IPS-18c (cell line): ENCODE results near the gene RFXANK.

Experiments used
- H3K4me3 ChIP-seq: 2 replicates; pipeline ENCODE4 v1.7.0; 2013; ENCODE audit warnings: low read depth, mild to moderate bottlenecking, low read length, moderate library complexity; ENCODE audit not compliant: insufficient read depth
- H3K9me3 ChIP-seq: one replicate; pipeline ENCODE4 v1.6.1; 2013; ENCODE audit warnings: mild to moderate bottlenecking, low read length, moderate library complexity; ENCODE audit not compliant: control insufficient read depth, insufficient read depth

RFXANK gene

GRCh38 chr19:19193926-19194325 is 1.9 kb downstream of the RFXANK start:
- H3K9me3 ChIP-seq, result no peaks in the 10 kb centered on the region
- H3K4me3 ChIP-seq, result no peak overlapping the region

- Histone ChIP-seq H3K9me3 (no peaks in the 10 kb centered on the region), H3K4me3 (peak overlapping the region; percentile 85)
Measured at GRCh38 chr19:19201697-19202630, 9.9 kb downstream of the RFXANK start.

GRCh38 chr19:19202707-19203011 is 10.6 kb downstream of the RFXANK start:
- H3K9me3 ChIP-seq, result no peaks in the 10 kb centered on the region
- peak overlapping the region; percentile 85 for H3K4me3 ChIP-seq

- H3K4me3 ChIP-seq, result peak within 1 kb of the TSS; percentile 85
- no peaks in the 10 kb centered on the region for H3K9me3 ChIP-seq
Measured at GRCh38 chr19:19203012-19203856, 11.2 kb downstream of the RFXANK start, which contains the start of gene NR2C2AP. TSS of gene NR2C2AP (minus strand) at chr19:19203414. CDS start at chr19:19203060, 354 bp downstream.

GRCh38 chr19:19204181-19204580 is 12.1 kb downstream of the RFXANK start:
- Histone ChIP-seq H3K4me3 (no peak overlapping the region), H3K9me3 (no peaks in the 10 kb centered on the region)

- no peaks in the 10 kb centered on the region for H3K9me3 ChIP-seq
- no peak overlapping the region for H3K4me3 ChIP-seq
Measured at GRCh38 chr19:19205416-19206410, 13.7 kb downstream of the RFXANK start.

GRCh38 chr19:19206938-19207337 is 14.9 kb downstream of the RFXANK start:
- H3K9me3 ChIP-seq, result no peaks in the 10 kb centered on the region
- no peak overlapping the region for H3K4me3 ChIP-seq

- no peak overlapping the region; the same call in 1 of the 2 replicates for H3K4me3 ChIP-seq
- H3K9me3 ChIP-seq, result peaks cover 3% of the 10 kb centered on the region
Measured at GRCh38 chr19:19207637-19208572, 15.8 kb downstream of the RFXANK start.

GRCh38 chr19:19209372-19209771 is 17.3 kb downstream of the RFXANK start:
- H3K9me3 ChIP-seq, result peaks cover 3% of the 10 kb centered on the region

GRCh38 chr19:19211499-19212420 is 19.7 kb downstream of the RFXANK start, which contains the start of gene NCAN:
TSS of gene NCAN (plus strand) at chr19:19211958. CDS start at chr19:19216954, 4,996 bp downstream.
- H3K4me3 ChIP-seq, result peak within 1 kb of the TSS; percentile 71
- H3K9me3 ChIP-seq, result peaks cover 3% of the 10 kb centered on the region

More at GRCh38 chr19:19209372-19209771, 17.3 kb downstream of the RFXANK start:
- no peak overlapping the region for H3K4me3 ChIP-seq

- peak overlapping the region; percentile 24; the same call in 1 of the 2 replicates for H3K4me3 ChIP-seq
- H3K9me3 ChIP-seq, result peaks cover 3% of the 10 kb centered on the region
Measured at GRCh38 chr19:19212916-19213315, 20.9 kb downstream of the RFXANK start.

- Histone ChIP-seq H3K9me3 (peaks cover 3% of the 10 kb centered on the region), H3K4me3 (no peak overlapping the region)
Measured at GRCh38 chr19:19213426-19214158, 21.5 kb downstream of the RFXANK start.

- Histone ChIP-seq H3K9me3 (peaks cover 3% of the 10 kb centered on the region), H3K4me3 (no peak overlapping the region)
Measured at GRCh38 chr19:19214159-19214490, 22.1 kb downstream of the RFXANK start.

- H3K9me3 ChIP-seq, result peaks cover 3% of the 10 kb centered on the region
- H3K4me3 ChIP-seq, result no peak overlapping the region
Measured at GRCh38 chr19:19214892-19215291, 22.8 kb downstream of the RFXANK start.
